CD4-positive, alpha-beta T cell treated with Interleukin-2 at 100 ng/mL for 4 hours (primary cell): Measurements from ENCODE around the gene USH1G.
"Not testable (repeated sequence)": the region's sequence is repeated elsewhere in the genome, so short reads cannot be mapped to it uniquely, and the experiment has no call there.

Experiments
- DNase-seq: peaks from one replicate; pipeline ENCODE4 v3.0.0-alpha.2; 2020; ENCODE audit warnings: low spot score

Gene USH1G

DNA sequence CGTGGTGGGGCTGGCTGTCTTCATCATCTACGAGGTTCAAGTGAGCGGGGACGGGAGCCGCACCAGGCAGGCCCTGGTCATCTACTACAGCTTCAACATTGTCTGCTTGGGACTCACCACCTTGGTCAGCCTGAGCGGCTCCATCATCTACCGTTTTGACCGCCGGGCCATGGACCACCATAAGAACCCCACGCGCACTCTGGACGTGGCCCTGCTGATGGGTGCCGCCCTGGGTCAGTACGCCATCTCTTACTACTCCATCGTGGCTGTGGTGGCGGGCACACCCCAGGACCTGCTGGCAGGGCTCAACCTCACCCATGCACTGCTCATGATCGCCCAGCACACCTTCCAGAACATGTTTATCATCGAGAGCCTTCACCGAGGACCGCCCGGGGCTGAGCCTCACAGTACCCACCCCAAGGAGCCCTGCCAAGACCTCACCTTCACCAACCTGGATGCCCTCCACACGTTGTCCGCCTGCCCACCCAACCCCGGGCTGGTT lies 7.5 kb upstream of the USH1G start:
- DNase-seq: no peak

- DNase-seq: no peak
These were observed 5.7 kb upstream of the USH1G start for GRCh38 chr17:74928786-74929185.

- no peak for DNase-seq
These were observed 2.2 kb upstream of the USH1G start for GRCh38 chr17:74925242-74925641.

DNA sequence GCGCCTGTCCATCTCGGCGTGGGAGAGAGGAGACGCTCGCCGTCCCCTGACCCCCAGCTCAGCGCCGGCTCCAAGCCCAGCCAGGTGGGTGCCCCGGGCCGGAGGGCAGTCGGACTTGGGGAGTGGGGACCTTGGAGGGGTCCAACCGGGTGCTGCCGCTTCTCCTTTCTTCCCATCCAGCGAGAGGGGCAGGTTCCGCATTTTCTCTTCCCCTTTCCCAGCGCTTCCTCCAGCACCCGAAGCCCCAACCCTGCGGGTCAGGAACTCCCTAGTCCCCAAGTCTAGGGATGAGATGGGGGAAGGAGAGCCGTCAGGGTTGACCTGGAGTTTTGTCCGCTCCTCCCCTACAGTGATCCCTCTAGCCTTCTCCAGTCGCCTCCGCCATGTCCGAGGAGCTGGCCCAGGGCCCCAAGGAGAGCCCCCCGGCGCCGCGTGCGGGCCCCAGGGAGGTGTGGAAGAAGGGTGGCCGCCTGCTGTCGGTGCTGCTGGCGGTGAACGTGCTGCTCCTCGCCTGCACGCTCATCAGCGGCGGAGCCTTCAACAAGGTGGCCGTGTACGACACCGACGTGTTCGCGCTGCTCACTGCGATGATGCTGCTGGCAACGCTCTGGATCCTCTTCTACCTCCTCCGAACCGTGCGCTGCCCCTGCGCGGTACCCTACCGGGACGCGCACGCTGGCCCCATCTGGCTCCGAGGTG lies 1.3 kb upstream of the USH1G start, which contains the start of gene OTOP2:
Gene OTOP2 (plus strand): TSS at position 24 of the 699 bp plus-strand sequence. CDS start 360 bp downstream, at position 384.
- no peak for DNase-seq

- peak; percentile 65 for DNase-seq
These were observed 639 bp upstream of the USH1G start for GRCh38 chr17:74923538-74924249.

DNA sequence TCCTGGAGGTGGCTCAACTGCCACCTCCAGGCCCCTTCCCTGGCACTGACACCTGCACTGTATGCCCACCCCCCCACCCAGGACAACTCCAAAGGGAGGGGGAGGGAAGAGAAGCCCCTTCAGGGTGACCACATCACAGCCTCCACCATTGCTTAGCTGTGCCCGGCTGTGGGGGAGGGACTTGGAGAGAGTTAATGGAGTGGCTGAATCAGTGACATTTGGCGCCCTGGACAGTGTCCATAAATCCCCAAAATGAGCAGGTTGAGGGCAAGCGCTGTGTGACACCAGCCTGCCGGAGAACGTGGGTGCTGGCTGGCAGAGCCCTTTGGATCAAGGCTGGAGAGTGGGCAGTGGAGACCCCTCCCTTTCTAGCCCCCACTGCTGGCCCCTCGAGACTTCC lies 883 bp downstream of the USH1G start:
- DNase-seq: no peak

DNA sequence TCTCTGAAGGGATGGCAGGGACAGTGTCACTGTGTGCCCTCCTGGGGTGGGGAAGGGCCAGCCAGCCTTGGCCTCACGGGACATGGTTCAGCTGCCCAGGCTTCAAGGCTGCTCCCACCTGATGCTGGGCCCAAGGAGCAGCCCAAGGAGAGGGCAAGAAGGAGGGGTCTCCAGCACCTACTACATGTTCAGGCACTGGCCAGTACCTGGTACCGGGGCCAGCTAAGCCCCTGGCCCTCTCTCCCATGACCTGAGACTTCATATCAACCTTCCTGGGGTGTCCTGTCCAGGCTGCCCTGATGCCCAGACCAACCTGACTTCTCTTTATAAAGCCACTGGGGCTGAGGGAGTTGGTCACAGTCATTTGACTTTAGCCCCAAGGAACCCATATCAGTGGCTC lies 1.3 kb downstream of the USH1G start:
- DNase-seq: no peak

DNA sequence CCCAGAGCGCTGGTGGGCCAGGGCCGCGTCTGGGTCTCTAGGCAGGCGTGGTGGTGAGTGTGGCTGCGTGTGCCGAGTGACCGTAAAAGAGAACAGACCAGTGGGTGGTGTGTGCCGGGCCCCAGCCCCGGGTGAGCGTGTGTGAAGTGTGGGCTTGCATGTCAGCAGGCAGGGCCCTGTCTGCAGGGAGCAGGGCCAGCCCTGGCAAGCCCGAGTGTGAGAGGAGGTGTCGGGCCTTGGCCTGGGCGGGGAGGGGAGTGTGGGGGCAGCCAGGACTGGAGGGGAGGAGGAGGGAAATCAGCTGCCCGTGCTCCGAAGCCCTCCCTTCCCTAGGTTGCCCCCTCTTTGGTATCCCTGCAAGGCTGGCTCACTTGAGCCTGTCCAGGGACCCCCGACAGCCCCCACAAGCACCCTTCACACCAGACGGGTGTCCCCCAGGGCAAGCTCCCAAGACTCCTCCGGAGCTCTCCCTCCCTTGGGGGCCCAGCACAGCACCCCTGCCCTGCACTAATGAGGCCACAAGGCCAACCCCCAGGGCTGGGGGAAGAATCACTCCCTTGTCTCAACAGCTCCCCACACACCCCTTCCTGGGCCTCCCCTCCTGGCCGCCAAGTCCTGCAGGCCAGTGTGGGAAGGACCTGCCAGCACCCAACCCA lies 1.9 kb downstream of the USH1G start:
- DNase-seq: no peak

GRCh38 chr17:74920642-74921025 lies 2.4 kb downstream of the USH1G start:
- no peak for DNase-seq

- no peak for DNase-seq
These were observed 2.8 kb downstream of the USH1G start for GRCh38 chr17:74920306-74920620.

DNA sequence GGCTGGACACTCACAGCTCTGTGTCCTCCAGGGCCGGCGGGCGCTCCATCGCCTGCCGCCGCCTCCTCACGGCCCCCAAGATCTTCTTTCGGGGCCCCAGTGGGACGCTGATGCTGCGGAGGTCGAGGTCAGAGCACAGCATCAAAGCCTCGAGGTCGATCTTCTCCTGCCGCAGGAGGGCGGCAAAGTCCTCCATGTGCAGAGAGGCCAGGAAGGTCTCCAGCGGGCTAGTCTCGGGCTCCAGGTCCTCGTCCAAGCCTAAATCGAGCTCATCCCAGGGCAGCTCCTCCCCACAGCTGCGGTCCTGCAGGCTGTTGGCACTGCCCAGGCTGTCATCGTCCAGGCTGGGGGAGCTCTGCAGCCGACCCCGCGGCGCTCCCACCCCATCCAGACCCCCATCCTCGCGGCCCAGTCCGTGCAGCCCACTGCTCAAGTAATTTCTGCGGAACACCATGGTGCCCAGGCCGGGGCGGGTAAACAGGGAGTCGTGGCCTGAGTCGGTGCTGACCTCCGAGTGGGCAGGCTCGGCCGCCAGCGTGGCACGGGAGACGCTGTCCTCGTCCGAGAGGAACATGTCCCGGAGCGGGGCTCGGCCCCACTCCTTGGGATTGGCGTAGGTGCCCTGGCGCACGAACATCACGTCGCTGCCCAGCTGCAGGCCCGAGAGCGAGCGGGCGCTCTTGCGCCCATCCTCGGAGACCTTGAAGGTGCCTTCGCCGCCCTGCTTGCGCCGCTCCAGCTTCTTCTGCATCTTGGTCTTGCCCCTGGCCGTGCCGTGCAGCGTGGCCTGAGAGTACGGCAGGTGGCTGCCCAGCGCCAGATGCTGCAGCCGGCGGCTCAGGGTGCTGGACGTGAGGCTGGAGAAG lies 3.4 kb downstream of the USH1G start:
- DNase-seq: no peak

GRCh38 chr17:74918906-74919305 lies 4.1 kb downstream of the USH1G start:
- DNase-seq: no peak

- no peak for DNase-seq
These were observed 5.6 kb downstream of the USH1G start for GRCh38 chr17:74917430-74917829.

DNA sequence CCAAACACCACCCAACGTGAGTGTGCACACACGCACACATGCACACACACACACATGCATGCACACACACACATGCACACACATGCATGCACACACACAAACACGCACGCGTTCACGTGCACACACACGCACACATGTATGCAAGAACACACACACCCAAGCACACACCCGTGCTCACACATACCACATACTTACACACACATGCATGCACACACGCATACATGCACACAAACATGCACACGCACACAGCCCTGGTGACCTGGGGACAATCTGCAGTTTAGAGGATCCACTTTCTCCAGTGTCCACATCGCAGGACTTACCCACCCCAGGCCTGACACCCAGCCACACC lies 6.2 kb downstream of the USH1G start:
- no peak for DNase-seq

GRCh38 chr17:74916136-74916850 lies 6.8 kb downstream of the USH1G start:
- no peak for DNase-seq

GRCh38 chr17:74911423-74911822 lies 11.6 kb downstream of the USH1G start:
- not testable (repeated sequence) for DNase-seq

DNA sequence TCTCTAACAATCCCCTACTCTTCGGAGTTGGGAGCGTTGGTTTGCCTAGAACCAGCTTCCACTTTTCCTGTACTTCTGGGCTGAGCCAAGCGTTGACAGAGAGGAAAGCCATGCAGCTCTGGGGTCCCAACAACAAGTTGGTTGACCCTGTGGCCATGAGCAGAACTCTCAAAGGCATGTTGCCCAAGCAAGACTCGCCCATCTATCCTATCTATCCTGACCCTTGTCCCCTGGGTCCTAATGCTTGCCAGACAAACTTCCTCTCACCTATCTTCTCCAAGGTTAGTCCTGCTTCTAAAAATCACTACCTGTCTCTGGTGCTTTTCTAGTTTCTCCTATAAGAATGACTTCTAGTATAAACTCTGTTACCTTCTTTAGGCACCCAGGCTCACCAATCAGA lies 14.0 kb downstream of the USH1G start:
- not testable (repeated sequence) for DNase-seq

- no peak for DNase-seq
These were observed 16.0 kb downstream of the USH1G start for GRCh38 chr17:74907012-74907411.

DNA sequence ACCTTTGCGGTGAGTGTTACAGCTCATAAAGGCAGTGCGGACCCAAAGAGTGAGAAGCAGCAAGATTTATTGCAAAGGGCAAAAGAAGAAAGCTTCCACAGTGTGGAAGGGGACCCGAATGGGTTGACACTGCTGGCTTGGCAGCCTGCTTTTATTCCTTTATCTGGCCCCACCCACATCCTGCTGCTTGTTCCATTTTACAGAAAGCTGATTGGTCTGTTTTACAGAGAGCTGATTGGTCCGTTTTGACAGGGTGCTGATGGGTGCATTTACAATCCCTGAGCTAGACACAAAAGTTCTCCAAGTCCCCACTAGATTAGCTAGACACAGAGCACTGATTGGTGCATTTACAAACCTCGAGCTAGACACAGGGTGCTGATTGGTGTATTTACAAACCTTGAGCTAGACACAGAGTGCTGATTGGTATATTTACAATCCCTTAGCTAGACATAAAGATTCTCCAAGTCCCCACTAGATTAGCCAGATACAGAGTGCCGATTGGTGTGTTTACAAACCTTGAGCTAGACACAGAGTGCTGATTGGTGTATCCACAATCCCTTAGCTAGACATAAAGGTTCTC lies 16.8 kb downstream of the USH1G start:
- DNase-seq: not testable (repeated sequence)

DNA sequence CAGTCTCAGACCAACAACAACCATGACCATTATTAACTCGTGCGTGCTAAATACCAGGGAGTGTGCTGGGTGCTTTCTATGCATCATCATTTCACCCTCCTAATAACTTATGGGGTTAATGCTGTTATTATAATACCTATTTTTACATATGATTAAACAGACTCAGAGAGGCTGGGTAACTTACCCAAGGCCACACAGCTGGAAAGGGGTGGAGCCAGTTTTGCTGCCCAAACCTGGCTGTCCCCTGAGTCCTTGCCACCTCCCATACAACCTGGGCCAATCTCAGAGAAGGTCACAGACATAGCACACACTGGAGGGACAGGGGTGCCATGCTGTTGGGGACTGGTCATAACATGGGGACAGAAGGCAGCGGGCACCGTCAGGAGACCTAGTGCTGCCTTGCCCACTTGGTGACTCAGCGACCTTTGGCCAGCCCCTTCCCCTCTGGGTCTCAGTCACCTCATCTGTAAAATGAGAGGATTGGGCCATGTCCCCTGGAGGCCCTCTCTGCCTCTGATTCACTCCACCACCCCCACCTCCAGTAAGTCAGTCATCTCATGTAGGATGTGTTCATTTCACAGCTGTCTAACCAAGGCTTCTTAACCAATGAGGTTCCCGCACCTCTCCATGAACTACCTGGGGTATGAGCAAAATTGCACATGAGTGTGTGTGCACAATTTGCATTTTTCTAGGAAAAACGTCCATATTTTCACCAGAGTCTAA lies 18.2 kb downstream of the USH1G start:
- no peak for DNase-seq

DNA sequence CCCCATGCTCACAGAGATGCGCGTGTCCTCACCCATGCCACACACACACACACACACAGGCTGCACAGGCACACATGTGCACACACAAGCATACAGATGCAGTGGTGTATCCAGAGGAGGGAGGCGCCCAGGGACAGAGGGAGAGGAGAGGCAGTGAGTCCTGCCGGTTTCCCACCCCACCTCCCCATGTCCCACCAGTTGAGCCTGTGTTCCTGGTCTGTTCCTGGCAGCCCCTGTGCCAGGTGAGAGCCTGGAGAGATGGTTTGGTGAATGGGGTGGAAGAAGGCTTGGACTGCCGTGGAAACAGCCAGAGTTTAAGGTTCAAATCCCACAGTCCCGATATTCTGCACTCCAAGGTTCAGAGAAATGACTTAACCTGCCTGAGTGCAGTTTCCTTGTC lies 19.4 kb downstream of the USH1G start:
- no peak for DNase-seq
